Measurements from ENCODE around the gene SNAP25.

The SNAP25 gene

DNA sequence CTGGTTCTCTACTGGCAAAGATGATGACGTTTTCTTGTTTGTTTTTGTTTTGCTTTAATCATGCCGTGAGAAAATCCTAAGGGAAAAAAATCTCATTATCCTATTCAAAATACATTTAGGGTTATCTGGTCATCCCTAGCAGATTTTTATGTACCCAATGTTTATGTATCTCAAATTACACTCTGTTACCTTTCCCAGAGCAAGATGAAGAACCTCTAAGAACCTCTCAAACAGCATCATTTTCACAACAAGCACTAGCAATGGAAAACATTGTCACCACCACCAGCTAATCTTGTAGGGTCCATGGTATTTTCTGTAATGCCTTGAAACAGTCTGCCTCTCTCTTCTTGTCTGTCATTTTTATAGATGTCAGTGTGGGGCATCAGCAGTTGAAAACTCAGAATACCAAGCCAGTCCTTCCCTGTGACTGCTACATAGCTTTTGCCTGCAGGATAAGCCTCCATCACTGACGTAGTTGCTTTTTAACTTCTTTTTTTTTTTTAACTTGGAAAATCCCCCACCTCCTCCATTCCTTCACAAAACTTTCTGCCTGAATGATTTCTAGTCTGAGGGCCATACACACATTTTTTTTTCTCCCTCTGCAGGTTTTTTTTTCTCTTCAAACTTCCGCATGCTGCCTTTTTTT lies 2.4 kb upstream of the SNAP25 start:
- no peak for DNase-seq

DNA sequence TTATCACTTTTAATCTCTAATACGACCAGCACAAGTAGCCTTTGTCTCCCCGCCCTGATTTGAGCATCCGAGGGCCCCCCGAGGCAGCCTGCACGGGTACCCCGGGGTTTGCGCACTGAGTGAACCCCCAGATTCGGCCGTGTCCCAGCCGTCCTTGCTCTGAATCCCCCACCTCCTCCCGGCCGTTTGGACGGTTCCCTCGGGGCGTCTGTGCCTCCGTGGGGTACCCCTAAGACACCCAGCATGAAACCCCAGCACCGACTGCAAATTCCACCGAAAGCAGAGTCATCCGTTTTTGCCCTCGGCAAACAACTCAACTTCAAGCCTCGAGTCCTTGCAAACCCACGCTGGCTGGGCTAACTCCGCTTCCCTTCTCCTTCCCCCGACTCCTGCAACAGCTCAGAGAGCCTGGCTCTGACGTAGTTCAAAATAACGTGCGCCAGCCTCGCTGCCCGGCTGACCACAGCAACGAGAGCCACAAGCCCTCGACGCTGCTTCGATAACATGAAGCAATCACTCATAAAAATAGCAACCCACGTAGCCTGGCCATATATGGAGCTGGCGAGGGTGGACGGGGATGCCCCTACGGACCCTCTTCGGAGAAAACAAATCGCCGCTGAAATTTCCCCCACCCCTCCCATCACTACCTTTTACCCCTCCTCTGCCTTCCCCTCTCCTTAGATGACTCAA lies 764 bp upstream of the SNAP25 start:
- peak; percentile 47 to 79 (median 60) for DNase-seq

DNA sequence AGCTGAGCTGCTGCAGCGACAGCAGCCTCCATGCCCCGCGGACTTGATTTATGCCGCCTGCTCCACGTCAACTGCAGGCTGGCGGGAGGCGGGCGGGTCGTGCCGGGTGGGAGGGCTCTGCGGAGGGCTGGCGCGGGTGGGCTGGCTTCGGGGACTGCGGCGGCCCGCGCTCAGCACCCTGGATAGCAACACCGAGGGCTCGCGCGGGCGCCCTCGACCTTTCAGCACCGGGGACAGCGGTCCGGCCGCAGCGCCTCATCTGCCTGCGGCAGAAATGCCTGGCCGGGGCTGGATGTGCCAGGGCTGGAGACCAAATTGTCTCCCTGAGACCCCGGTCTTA lies 792 bp downstream of the SNAP25 start:
- peak; percentile 74 to 91 (median 84) for DNase-seq

DNA sequence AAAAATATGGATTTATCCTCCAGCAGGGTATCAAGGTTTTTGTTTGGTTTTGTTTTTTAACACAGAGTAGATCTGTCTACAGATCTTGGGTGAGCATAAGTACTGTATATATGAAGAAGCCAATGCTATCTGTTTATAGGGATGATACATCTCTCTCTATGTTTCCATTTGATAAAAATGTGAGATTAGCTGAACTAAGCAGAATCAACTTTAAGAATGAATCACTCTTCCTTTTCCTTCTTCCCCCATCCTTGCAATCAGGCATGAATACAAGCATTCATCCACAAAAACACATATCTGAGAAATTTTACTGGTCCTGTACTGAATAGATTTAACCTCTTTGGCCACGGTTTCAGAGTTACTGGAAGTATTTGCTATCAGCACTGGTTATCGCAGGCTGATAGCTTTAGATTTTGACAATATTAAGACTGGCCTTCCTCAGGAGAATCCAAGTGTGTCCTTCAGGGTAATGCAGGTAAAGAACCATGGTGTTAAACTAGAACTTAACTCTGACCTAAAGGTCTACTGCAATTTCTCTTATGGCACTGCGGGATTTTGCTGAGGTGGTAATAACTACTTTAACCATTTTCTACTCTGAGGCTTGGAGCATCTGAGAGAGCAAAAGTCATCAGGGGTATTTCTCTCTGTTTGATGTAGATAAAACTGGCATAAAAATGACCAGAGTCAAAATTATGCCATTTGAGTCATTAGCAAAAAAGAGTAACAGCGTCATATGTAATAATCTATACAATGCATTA lies 1.5 kb downstream of the SNAP25 start:
- no peak for DNase-seq

DNA sequence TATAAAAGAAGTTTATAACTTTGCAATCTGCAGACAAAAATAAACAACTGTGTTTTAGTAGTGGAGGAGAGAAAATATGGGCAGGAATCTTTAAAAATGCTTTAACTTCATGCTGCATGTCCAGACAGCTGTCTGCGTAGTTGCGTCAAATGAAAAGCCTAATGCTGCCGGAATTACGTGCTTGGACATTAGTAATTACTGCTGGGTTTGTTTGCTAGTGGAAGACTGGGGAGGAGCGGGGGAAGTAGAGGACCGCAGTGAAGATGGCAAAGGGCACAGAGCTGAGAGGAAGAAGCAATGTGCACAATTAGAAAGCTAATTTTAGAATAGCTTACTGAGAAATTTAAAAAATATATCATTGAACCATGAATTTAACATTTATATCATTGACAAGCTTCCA lies 2.4 kb downstream of the SNAP25 start:
- DNase-seq, result no peak

DNA sequence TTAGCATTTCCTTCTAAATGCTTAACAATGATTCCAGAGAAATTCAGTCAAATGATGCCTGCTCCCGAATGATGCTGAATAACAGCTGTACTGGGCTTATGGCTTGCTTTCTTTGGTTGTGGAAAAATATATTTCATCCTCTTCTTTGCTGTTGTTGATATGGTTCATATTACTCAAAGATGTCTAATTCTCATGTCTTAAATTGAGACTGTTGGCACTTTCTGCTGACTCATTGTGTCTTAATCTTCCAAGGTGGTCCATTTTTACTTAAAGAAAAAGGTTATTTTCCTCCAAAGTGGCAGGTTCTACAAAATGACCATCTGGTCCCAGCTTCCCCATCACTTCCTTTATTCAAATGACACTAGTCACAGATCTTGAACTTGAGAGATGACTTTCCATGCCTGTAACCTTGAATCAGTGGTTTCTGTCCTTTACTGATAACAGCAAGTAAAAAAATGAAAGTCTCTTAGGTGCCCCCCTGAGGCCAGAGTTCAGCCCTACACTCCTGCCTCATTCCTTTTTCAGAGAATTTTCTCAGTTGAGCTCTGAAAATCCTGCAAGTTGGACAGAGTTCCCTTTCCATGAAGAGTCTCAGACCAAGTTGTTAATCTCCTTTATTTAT lies 6.9 kb downstream of the SNAP25 start:
- DNase-seq, result peak in 1 of 4 experiments; percentile 4

DNA sequence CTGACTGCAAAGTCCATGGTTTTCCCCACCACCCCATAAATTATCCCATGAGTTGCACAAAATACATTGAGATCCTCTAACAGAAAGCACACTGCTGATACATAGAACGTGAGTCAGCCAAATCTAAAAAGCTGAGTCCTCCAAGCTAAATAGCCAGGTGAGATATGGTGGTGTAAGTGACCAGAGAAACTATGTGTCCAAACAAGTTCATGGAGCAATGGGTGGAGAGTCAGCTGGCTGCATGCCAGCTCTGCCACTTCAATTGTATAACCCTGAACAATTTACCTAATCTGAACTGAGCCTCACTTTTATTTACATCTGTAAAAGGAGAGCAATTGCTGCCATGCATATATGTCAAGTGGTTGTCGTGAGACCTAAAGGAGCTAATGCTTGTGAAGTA lies 9.7 kb downstream of the SNAP25 start:
- no peak for DNase-seq

DNA sequence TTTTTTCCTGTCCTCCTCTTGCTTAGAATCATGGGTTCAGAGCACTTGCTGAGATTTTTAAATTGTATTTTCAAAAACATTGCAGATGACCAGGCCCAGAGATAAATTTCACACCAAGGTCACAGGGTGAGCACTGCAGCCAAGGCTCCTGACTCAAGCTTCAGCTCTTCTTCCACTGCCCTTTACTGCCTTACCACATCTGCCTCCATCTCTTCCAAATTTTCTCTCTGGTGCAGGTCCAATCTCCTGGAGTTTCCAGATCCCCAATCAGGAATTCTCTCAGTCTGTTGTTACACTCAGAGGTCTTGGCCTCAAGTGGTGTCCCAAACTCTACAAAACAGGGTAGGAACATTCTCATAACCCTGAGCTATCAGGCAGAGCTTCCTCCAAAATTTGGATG lies 12.7 kb downstream of the SNAP25 start:
- DNase-seq, result no peak

DNA sequence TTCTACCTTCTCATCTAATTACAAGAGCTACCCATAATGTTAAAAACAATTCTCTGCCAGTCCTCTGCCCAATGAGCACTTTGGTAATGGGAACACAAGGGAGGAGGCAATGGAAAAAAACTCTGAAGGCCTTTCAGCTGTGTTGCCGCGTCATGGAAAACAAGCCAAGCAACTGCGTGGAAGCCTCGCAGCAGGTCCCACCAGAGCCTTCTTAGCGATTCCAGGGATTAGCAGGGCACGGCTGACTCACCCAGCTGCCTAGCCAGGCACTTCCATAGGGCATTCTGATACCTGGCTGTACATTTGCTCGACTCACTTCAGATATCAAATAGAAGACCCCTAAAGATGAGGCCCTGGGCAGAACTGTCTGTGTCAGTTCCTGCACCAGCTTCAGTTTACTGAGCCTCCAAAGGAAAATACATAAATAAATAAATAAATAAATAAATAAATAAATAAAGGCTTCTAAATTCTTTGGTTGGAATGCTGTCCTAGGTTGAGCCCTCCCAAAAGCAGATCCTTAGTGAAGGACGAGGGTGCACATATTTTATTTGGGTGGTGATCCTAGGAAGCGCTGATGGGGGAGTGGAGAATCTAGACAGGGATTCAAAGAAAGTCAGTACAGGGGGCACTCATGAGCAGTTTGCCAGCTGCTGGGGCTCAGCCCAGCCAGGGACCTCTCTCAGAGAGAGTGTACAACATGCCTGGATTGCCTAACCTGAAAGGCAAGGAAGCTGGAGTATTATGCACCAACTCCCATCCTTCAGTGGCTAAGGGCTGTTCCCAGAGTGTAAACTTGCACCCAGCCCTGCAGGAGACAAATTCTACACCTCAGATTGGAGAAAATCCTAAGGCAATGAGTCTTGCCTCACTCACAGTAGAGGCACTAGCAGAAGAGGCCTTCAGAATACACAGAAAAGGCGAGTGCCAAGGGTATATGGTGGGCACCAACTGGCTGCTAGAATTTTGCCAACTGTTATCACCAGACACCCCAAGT lies 18.2 kb downstream of the SNAP25 start:
- DNase-seq, result no peak

DNA sequence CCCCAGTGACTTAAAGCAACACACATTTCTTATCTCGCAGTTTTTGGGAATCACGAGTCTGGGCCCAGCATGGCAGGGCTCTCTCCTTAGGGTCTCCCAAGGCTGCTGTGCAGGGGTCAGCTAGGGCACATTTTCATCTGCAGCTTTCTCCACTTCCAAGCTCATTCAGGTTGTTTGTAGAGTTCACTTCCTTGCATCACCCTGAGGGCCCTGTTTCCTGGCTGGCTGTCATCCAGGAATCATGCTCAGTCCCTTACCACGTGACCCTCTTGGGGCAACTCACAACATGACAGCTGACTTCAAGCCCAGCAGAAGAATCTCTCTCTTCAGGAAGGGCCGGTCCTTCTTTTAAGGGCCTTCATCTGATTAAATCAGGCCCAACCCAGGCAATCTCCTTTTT lies 21.3 kb downstream of the SNAP25 start:
- peak; percentile 26 to 47 (median 40) for DNase-seq

DNA sequence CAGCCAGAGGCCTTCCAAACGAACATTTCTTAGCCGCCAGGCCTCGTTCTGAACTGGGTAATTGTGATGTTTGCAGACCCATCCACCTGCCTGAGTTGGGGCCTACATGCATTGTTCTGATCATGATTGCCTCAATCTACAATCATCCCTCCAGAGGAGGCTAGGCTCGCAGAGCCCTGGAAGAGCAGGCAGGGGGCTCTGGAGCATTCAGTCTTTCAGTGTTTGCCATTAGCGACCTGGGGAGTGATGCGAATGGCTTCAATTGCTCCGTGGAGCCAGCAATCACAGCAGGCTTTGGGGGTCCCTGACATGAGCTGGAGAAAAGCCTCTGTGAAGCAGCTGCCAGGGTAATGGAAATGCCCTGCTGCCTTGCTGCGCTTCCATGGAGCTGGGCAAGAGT lies 22.0 kb downstream of the SNAP25 start:
- DNase-seq, result no peak

DNA sequence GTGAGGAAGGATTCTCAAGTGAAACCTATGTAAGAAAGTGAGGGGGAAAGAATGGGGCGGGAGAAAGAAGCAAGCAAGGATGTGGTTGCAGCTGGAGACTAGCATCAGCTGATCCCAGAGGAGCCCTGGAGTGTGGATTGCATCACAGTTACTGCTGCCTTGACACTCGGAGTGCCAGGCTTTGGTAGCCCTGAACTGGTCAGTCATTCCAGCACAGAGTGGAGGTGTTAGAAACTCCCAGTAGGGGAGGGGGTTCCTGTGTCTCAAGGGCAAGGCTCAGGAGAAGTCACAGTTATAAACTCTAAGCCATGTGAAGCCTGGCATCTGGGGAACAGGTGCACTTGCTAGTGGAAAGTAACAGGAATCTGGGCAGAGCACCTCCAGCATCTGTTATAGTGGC lies 23.5 kb downstream of the SNAP25 start:
- DNase-seq, result no peak

DNA sequence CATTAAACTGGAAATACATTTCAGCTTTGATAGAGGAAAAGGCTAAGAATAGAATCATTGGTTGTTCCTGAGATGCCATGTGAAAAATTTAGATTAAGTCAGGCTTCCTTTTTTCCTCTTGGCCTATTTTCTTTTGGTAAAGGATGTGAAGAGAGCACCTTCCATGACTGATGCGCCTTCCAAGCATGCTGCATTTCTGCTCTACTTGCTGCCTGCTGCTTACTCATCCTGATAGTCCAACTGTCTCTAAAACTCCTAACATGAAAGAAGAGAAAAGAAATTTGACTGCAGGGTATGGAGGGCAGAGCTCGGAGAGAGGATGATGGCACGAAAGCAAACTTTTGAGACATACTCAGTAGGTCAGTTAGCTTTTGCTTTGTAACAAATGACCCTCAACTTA lies 28.8 kb downstream of the SNAP25 start:
- no peak for DNase-seq

DNA sequence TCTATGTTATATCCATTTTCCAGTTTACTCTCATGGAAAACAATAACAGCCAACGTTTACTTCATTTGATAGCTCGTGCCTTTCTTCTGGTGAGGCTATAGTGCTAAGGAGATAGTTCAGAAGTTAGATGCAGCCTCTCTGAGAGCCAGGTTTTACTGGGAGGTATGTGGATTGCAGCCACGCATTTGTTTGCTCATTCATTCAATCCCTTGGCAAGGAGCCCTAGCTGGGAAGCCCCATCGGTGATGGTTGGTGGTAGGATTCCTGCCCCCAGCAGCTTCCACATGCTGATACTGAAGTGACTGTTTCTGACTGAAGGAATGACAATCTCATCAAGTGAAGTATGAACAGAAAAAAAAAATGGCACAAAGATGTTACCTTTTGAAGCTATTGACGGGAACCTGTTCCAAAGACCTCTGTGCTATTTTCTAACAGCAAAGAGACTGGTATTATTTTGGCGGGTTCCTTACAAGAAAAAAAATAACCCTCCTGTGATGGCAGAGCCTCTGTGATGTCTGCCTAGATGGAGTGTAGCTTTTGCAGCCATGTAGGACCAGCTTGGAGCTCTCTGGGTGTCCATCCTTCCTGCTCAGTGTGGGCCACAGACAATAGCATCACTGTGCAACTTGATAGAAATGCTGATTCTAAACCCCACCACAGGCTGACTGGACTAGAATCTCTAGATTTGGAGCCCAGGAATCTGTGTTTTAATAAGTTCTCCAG lies 30.6 kb downstream of the SNAP25 start:
- DNase-seq, result no peak

DNA sequence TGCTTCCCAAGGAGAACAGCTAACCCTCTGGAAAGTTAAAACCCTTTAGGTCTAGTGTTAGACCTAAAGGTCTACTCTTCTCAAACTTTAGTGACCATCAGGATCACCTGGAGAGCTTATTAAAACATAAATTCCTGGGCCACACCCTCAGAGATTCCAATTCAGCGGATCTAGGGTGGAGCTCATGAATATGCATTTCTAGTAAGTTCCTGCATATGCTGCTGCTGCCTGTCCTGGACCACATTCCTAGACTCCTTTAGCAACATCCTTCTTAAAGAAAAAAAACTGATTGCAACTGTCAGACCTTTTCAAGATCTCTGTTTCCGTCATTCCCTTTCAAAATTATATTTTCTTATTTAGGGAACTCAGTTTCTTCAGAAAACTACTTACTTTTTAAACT lies 31.2 kb downstream of the SNAP25 start:
- no peak for DNase-seq

DNA sequence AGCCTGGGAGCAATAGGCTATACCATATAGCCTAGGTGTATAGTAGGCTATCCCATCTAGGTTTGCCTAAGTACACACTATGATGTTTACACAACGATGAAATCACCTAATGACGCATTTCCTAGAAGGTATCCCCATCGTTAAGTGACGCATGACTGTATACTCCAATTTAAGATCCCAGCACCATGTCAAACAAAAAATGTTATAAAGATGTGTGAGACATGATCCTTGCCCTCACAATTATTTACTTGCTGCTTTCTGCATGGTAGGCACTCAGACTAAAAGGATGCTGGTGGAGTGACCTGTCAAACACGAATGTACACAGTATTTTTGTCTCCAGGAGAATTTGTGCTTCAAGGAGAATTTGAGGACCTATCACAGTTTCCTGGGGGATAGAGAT lies 32.3 kb downstream of the SNAP25 start:
- no peak for DNase-seq

DNA sequence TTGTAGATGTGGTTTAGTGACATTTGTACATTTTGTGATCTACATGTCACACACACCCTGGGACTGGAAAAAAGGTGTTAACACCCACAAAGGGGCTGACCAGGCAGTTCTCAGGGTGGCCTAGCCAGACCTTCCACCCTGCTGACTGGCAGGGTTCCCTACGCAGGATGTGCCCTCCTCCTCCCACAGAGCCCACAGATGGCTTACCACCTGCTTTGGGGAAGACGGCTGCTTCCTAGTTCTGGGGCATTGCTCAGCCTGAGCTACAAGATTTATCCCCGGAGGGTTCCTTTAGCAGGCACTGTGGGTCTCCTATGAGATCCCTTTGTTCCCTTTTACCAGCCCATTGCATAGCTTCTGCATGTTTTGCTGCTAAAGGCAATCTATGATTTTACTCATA lies 35.1 kb downstream of the SNAP25 start:
- peak; percentile 3 to 51 (median 31) for DNase-seq

DNA sequence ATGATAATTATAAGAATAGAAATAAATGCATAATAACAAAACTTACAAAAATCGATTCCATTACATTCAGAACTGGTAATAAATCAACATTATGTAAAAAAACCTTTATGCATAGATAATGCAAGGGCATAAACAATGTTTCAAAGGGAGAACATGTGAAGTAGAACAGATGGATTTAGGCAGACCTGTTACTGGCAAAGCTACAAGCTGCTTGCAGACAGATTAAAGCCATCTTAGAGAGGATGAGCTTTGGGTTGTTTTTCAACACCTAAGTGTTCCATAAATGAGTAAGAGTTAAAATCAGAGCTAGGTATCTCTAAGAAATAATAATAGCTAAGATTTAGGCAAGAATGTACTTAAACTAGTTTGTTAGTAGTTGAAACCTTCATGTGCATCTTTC lies 37.2 kb downstream of the SNAP25 start:
- no peak for DNase-seq

DNA sequence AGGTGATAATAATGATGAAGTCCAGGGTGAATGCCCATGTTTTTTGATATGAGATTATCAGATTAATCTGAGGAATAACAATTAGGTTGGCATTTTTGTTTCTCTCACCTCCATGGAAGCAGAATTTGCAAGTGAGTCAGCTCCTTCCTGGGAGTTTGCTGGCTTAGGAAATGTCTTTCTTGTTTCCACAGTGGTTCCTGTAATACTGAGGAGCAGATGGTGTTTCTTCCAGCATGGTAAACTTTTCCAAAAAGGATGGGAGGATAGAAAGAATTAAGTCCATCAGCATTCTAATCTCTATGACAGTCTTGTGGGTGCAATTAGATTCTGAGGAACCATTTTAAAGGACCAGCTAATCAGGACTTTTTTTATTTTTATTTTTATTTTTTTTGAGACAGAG lies 40.5 kb downstream of the SNAP25 start:
- no peak for DNase-seq

DNA sequence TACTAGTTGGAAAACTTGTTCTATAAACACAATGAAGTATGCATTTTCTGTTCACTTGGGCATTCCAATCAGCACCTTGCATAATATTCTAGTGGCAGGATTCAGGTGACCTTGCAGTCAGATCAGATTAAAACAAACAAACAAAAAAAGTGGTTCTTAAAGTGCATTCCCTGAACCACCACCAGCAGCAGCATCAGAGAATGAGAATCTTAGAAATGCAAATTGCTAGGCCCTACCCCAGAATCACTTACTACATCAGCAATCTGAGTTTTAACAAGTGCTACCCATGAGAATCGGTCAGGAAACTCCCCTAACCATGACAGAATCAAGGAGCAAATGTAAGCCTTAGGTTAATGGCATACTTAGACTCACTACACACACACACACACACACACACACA lies 41.7 kb downstream of the SNAP25 start:
- DNase-seq, result no peak

DNA sequence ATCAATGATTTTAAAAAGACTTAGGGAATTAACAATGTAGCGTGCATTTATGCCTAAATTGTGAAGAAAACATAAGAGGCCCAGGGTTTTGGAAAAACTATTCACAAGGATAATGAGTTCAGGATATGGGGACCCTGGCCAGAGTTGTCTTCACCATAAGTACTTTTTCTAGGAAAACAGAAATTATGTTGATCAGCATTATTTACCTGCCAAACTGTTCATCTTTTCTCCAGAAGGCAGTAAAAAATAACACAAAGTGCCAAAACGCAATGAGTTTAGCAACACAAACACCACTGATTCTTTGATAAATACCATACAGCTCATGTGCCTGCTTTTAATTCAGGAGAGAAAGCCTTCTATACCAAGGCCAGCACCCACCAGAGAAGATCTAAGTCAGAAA lies 43.1 kb downstream of the SNAP25 start:
- no peak for DNase-seq
